Measurements from ENCODE around the gene THRAP3. TPM values are rescaled to one million over a fixed set of nuclear protein-coding genes. Genes with fewer than 3 reads are reported as not detected.

Gene THRAP3
- total and polyA plus RNA-seq, 2 of the 8 experiments (the other 6 are each of a cell fraction or from before 2014, with no cell fraction given) = 40.2 to 183 TPM

- Histone ChIP-seq H3K36me3 (ENCODE audit: control insufficient read depth in 2 of 4, insufficient read depth in 4 of 4, low read length in 3 of 4) (peaks cover 8 to 18% (median 13%) of the 10 kb centered on the region in 4 experiments; a peak in 7 of 8 replicates), H3K18ac (ENCODE audit: extremely low read depth, low read length) (peak overlapping the region; percentile 34), H4K91ac (replicated peaks; ENCODE audit: insufficient read length, low read length) (peak overlapping the region; percentile 46), H3K27me3 (replicated peaks in 1 of 4; ENCODE audit: control insufficient read depth in 3 of 4, extremely low read depth in 1 of 4, insufficient read depth in 3 of 4, low read length in 3 of 4) (no peaks in the 10 kb centered on the region), H3K23ac (ENCODE audit: insufficient read length) (no peak overlapping the region), H4K8ac (ENCODE audit: extremely low read depth, insufficient read depth, low read length) (peak overlapping the region; percentile 86), H2BK12ac (ENCODE audit: low read depth, low read length) (no peak overlapping the region), H3K27ac (ENCODE audit: low read depth, low read length) (peak overlapping the region; percentile 62; the same call in 1 of the 2 replicates), H3K4ac (replicated peaks; ENCODE audit: insufficient read length, low read depth, low read length) (no peak overlapping the region), H3K23me2 (ENCODE audit: low read depth, low read length) (peaks cover 13% of the 10 kb centered on the region; the same call in 1 of the 2 replicates), H3K4me3 (ENCODE audit: extremely low read depth in 1 of 4, insufficient read depth in 2 of 4, low read depth in 3 of 4, low read length in 4 of 4) (peak overlapping the region; percentile 38 to 67 (median 52); a peak in 7 of 8 replicates), H3K14ac (ENCODE audit: insufficient read length) (no peak overlapping the region), H2AFZ (ENCODE audit: low read length) (no peak overlapping the region; the same call in 1 of the 2 replicates), H3K79me1 (ENCODE audit: low read depth, low read length) (0 out of 2 replicates have a peak, but pooled peaks cover 4% of the 10 kb centered on the region), H3K4me1 (replicated peaks in 1 of 4; ENCODE audit: control insufficient read depth in 3 of 4, insufficient read depth in 4 of 4, low read length in 3 of 4) (peaks cover 8 to 36% (median 28%) of the 10 kb centered on the region in 4 experiments), H2AK5ac (ENCODE audit: low read depth, low read length) (no peak overlapping the region), H3K4me2 (ENCODE audit: insufficient read depth in 1 of 2, low read depth in 2 of 2, low read length in 2 of 2) (peak overlapping the region; percentile 87 to 90), H4K20me1 (replicated peaks in 1 of 2; ENCODE audit: control insufficient read depth in 1 of 2, insufficient read depth in 2 of 2, low read length in 2 of 2) (peaks cover 12 to 28% of the 10 kb centered on the region in 2 experiments), H2BK20ac (ENCODE audit: low read length) (no peak overlapping the region), H2BK120ac (replicated peaks; ENCODE audit: low read depth, low read length) (no peak overlapping the region), H4K5ac (ENCODE audit: insufficient read length, low read depth, low read length) (no peak overlapping the region), H3K79me2 (ENCODE audit: control insufficient read depth in 1 of 2, insufficient read depth in 2 of 2, low read length in 2 of 2) (no peaks in the 10 kb centered on the region), H3K9ac (replicated peaks in 1 of 4; ENCODE audit: extremely low read depth in 1 of 4, low read depth in 3 of 4, low read length in 3 of 4) (peak overlapping the region in 3 of 4 experiments; percentile 56 to 77 (median 64); a peak in 5 of 7 replicates), H2BK15ac (ENCODE audit: low read length) (no peak overlapping the region), H3K56ac (replicated peaks; ENCODE audit: insufficient read length, low read depth, low read length) (no peak overlapping the region), H2BK5ac (ENCODE audit: low read depth, low read length) (peak overlapping the region; percentile 60; the same call in 1 of the 2 replicates), H3K9me3 (ENCODE audit: insufficient read depth in 2 of 2, low read depth in 1 of 2, low read length in 1 of 2) (no peaks in the 10 kb centered on the region)
- WGBS, 2 experiments (ENCODE audit: extremely low coverage in 1 of 2, insufficient coverage in 1 of 2, insufficient read length in 1 of 2, insufficient replicate concordance in 2 of 2, low coverage in 1 of 2, low lambda C conversion rate in 2 of 2, missing lambda C conversion rate in 1 of 2) = 9% methylated on average over 45 of the region's 62 CpGs; no CpG with 5 or more reads in 1 of the 2 experiments
- FAIRE-seq = peak; percentile 28
- CTCF ChIA-PET (ENCODE audit: partially characterized antibody) = interaction anchor here (1.1 to 16.0 kb wide), 5 partner anchors 9 to 44 kb away, joined by 3 to 162 read pairs (median 16); partner anchors contain the start of genes MAP7D1 and TRAPPC3
- POLR2A ChIA-PET (ENCODE audit: partially characterized antibody) = interaction anchor here (0.9 to 6.7 kb wide), 7 partner anchors 9 to 128 kb away, joined by 3 to 44 read pairs (median 8); partner anchors contain the start of genes MAP7D1, SH3D21 and TRAPPC3
- peak; percentile 86 to 89 for DNase-seq (ENCODE audit: low read depth in 1 of 2, low spot score in 2 of 2)
- TF ChIP-seq SP1 (IDR thresholded peaks at IDR 0.05; ENCODE audit: low read depth, low read length) (no peak), MAX (IDR thresholded peaks at IDR 0.05) (peak; percentile 90), SAP30 (IDR thresholded peaks at IDR 0.05; ENCODE audit: insufficient read depth, insufficient replicate concordance, low read length) (no peak), POU5F1 (IDR thresholded peaks at IDR 0.05; ENCODE audit: low read depth, low read length) (no peak), BCL11A (IDR thresholded peaks at IDR 0.05; ENCODE audit: low read depth in 2 of 2, low read length in 2 of 2) (no peak), RNF2 (IDR thresholded peaks at IDR 0.05; ENCODE audit: borderline replicate concordance, low read depth, low read length, missing control alignments, poor library complexity, severe bottlenecking) (peak; percentile 62), TAF7 (optimal IDR thresholded peaks at IDR 0.05; ENCODE audit: borderline replicate concordance, low read depth, low read length) (no peak), POLR2AphosphoS5 (IDR thresholded peaks at IDR 0.05; ENCODE audit: low read depth, low read length) (peak; percentile 74)
These were observed 45.6 kb upstream of the THRAP3 start for GRCh38 chr1:36178471-36179219.

Measured in H1 (cell line).